ENCODE measurements around the gene KCNQ1. TPM values are rescaled to one million over a fixed set of nuclear protein-coding genes. Genes with fewer than 3 reads are reported as not detected.

Gene KCNQ1
- total RNA-seq, 4 donors from 2014 or later = 0.81 to 2.2 (median 1.6) TPM

DNA sequence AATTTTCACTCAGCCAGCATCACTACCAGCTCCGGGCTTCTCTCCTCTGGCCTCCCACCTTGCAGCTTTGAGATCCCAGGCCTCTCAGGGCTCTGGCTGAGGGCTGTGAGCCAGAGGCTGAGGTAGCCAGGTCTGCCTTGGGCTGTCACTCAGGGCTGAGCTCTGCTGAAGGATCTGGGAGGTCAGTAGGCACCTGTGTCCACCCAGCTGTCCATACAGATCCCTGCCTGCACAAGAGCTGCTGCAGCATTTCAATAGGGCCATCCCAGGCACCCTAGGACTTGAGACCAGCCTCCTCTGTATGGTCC, 242.4 kb downstream of the KCNQ1 start:
- TF ChIP-seq POLR2A (IDR thresholded peaks at IDR 0.05) = no peak
- TF ChIP-seq, protein P1, sequence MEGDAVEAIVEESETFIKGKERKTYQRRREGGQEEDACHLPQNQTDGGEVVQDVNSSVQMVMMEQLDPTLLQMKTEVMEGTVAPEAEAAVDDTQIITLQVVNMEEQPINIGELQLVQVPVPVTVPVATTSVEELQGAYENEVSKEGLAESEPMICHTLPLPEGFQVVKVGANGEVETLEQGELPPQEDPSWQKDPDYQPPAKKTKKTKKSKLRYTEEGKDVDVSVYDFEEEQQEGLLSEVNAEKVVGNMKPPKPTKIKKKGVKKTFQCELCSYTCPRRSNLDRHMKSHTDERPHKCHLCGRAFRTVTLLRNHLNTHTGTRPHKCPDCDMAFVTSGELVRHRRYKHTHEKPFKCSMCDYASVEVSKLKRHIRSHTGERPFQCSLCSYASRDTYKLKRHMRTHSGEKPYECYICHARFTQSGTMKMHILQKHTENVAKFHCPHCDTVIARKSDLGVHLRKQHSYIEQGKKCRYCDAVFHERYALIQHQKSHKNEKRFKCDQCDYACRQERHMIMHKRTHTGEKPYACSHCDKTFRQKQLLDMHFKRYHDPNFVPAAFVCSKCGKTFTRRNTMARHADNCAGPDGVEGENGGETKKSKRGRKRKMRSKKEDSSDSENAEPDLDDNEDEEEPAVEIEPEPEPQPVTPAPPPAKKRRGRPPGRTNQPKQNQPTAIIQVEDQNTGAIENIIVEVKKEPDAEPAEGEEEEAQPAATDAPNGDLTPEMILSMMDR (IDR thresholded peaks at IDR 0.05) = no peak
- no peak overlapping the region for H3K4me3 ChIP-seq (ENCODE audit: low read depth, poor library complexity, severe bottlenecking)
- WGBS, 2 donors = 83 to 100% methylated on average over 1 of the region's 1 CpG
- intact Hi-C loops (cut with DNase I; ENCODE audit: low total_unique reads) = no loop called here
- DNase-seq (ENCODE audit: low spot score in 2 of 2) = no peak

DNA sequence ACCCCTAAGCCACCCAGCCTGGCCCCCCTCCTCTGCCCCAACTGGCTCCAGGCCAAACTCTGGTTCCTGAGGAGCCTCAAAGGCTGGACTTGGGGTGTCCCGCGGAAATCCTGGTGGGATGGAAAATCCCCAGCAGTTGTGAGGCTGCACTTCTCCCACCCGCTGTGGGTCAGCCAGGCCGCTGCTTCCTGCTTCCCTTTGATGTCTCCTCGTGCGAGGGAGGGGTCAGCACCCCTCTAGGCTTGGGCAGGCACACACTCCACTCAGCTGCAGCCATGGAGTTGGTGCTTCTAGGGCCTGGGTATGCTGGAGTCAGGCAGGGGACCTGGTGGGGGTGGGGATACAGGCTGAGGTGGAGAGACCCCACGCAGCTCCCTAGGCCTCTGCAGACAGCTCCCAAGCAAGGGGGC, 243.0 kb downstream of the KCNQ1 start:
- H3K4me3 ChIP-seq (ENCODE audit: low read depth, poor library complexity, severe bottlenecking) = no peak overlapping the region
- intact Hi-C loops (cut with DNase I; ENCODE audit: low total_unique reads) = no loop called here
- DNase-seq (ENCODE audit: low spot score in 2 of 2) = peak in 1 of 2 donors; percentile 79
- WGBS, 2 donors = 61 to 68% methylated on average over 6 to 7 of the region's 7 CpGs
- TF ChIP-seq, protein P1 (IDR thresholded peaks at IDR 0.05) = no peak
- TF ChIP-seq POLR2A (IDR thresholded peaks at IDR 0.05) = no peak

DNA sequence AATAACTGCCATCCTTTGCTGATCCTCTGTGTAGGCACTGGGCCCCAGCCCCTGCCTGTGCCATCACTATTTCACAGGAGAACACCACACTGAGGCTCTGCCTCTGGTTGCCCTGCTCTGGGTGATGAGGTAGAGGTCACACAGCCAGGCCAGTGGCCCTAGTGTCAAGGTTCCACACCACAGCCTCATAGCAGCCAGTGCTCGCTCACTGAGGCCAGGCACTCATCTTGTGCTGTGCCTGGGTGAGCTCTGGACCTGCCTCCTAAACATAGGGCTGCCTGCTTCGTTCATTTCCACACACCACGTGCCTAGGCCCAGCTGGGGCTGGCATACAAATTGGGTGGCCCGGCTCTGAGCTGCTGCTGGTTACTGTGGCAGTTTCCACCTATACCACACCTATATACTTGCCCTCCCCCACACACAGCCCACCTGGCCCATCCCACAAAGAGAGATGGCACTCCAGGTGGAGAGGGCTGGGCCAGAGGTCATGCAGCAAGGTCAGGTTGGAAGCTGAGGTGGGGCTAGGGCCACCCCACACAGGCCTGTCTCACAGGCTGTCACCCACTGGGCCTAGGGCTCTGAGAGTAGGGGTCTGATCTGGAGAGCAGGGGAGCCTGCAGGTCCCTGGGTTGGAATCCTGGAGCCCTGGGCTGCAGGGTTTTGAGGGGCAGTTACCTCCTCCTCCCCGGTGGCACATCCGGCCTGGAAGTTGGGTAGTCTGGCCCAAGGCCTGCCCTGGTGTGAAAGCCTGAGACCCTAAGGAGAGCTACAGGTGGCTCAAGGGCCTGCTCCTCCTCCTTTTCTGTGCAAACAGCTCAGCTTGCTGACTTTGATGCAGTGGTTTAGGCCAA, 243.8 kb downstream of the KCNQ1 start:
- no peak for TF ChIP-seq POLR2A (IDR thresholded peaks at IDR 0.05)
- TF ChIP-seq, protein P1 (IDR thresholded peaks at IDR 0.05) = no peak
- 66 to 94% methylated on average over 6 of the region's 6 CpGs for WGBS, 2 donors
- intact Hi-C loops (cut with DNase I; ENCODE audit: low total_unique reads) = no loop called here
- H3K4me3 ChIP-seq (ENCODE audit: low read depth, poor library complexity, severe bottlenecking) = no peak overlapping the region
- DNase-seq (ENCODE audit: low spot score in 2 of 2) = peak in 1 of 2 donors; percentile 78

DNA sequence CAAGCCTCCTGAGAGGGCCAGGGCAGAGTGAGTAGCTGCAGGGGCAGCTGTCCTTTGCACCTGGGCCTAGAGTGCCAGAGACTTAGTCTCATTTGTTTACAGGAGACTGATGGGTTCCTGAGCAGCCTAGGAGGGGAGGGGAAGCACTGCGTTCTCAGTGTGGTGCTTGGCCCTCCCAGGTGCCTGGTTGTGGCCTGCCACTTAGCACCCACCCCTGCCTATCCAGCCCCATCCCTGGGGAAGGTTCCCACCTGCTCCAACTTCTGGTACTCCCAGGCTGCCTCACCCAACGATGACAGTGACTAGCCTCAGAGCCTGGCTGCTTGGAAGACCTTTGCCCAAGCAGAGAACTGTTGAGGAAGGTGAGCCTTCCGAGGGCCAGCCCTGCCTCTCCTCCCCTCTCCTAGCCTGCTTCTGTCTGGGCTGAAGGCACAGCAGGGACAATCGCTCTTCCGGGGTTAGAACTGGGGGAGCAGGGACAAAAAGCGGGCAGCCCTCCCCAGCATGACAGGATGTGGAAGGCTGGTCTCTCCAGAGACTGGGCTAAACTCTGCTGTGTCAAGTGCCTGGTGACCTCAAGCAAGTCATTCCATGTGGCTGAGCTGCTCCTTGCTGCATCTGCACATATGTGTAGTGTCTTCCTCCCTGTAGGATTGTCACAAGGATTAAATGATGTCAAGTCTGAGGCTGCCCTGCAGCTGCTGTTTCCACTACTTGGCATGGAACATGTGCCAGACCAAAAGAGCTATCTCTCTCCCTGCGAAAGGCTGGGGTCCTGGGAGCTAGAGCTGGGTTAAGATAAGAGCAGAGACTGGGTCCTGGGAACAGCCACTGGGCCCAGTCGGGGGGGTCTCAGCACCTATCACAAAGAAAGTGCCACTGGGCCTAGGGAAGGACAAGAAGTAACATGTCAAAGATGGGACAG, 245.1 kb downstream of the KCNQ1 start:
- intact Hi-C loops (cut with DNase I; ENCODE audit: low total_unique reads) = no loop called here
- TF ChIP-seq POLR2A (IDR thresholded peaks at IDR 0.05) = no peak
- TF ChIP-seq, protein P1 (IDR thresholded peaks at IDR 0.05) = no peak
- DNase-seq (ENCODE audit: low spot score in 2 of 2) = peak in 1 of 2 donors; percentile 81
- whole genome bisulfite sequencing, 2 donors = 73 to 81% methylated on average over 7 to 8 of the region's 8 CpGs
- no peak overlapping the region for H3K4me3 ChIP-seq (ENCODE audit: low read depth, poor library complexity, severe bottlenecking)

DNA sequence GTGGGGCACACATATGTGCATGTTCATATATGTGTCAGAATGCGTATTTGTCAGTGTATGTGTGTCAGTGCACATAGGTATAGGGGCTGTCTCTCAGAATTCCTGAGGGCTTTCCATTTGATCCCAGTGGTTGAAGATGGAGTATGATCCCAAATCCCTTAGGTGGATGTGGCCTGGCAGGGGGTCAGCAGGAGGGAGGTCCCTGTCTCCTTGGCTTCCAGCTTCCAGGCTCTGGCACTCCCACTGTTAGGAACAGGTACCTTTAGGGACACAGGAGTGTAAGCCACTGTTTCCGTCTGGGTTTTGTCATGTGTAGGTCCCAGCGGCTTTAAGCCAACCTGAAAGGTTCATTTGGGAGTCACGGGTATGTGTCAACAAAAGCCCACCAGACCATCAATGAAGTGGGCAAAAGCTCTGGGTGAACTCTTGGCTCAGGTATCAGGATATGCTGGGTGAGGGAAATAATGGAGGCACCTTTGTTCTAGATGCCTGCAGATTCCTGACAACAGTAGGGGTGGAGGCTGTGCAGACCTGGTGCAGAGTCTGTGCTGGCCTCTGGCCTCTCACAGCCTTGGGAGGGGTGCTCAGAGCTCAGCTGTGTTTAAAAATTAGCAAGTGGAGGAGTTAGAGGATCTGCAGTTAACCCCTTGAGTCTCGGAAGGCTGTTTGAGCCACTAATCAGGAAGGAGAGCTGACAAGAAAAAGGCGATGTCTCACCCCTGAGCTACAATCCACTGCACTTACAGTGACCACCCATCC, 246.0 kb downstream of the KCNQ1 start:
- intact Hi-C loops (cut with DNase I; ENCODE audit: low total_unique reads) = no loop called here
- TF ChIP-seq, protein P1 (IDR thresholded peaks at IDR 0.05) = no peak
- no peak for TF ChIP-seq POLR2A (IDR thresholded peaks at IDR 0.05)
- H3K4me3 ChIP-seq (ENCODE audit: low read depth, poor library complexity, severe bottlenecking) = no peak overlapping the region
- WGBS, 2 donors = 92 to 96% methylated on average over 6 of the region's 6 CpGs
- DNase-seq (ENCODE audit: low spot score in 2 of 2) = peak in 1 of 2 donors; percentile 53

All from lower leg skin (tissue), 4 donors.